ENCODE measurements around the gene MED25. TPM values are rescaled to one million over a fixed set of nuclear protein-coding genes. Genes with fewer than 3 reads are reported as not detected.

MED25 gene
- total RNA-seq, 3 donors from 2014 or later (not counting 1 experiment from before 2014, with no cell fraction given), result 64.2 to 132 (median 69.5) TPM

- no peaks in the 10 kb centered on the region for H3K27me3 Mint-ChIP-seq (ENCODE audit: low read depth in 2 of 2)
- intact Hi-C loops (cut with micrococcal nuclease), result loop anchor here (1.0 to 2.0 kb wide), 2 partner anchors 32 to 84 kb away; partner anchors contain the start of gene MED25
- no peak for TF ChIP-seq CTCF (IDR thresholded peaks at IDR 0.05)
- DNase-seq (peak; percentile 92 to 95), ATAC-seq (peak; percentile 90 to 96 (median 91))
- Histone ChIP-seq H3K4me3 (ENCODE audit: low read length) (peak within 1 kb of the TSS; percentile 77), H3K27ac (ENCODE audit: low read length) (peak within 1 kb of the TSS; percentile 94), H3K9me3 (ENCODE audit: control insufficient read depth, insufficient read depth, low read length) (no peaks in the 10 kb centered on the region), H3K27me3 (ENCODE audit: control insufficient read depth, insufficient read depth, low read length) (no peaks in the 10 kb centered on the region), H3K36me3 (ENCODE audit: control insufficient read depth, insufficient read depth, low read length) (peaks cover 3% of the 10 kb centered on the region), H3K4me1 (ENCODE audit: control insufficient read depth, insufficient read depth, low read length) (peaks cover 31% of the 10 kb centered on the region)
- no peaks in the 10 kb centered on the region for H3K9me3 Mint-ChIP-seq
- H3K27ac Mint-ChIP-seq, result peak within 1 kb of the TSS; percentile 86 to 95
- peaks cover 30 to 33% of the 10 kb centered on the region in 2 donors for H3K4me1 Mint-ChIP-seq
- WGBS (ENCODE audit: insufficient coverage), result 2% methylated on average over 98 of the region's 98 CpGs
- H3K4me3 Mint-ChIP-seq, result peak within 1 kb of the TSS; percentile 93
- H3K36me3 Mint-ChIP-seq, result no peaks in the 10 kb centered on the region
These were observed 32.6 kb downstream of the MED25 start, which contains the start of gene PTOV1 for GRCh38 chr19:49850487-49851342. Gene PTOV1, plus strand, starts transcription at chr19:49851159.

GRCh38 chr19:49851456-49852259, 33.6 kb downstream of the MED25 start:
- Histone ChIP-seq H3K9me3 (ENCODE audit: control insufficient read depth, insufficient read depth, low read length) (no peaks in the 10 kb centered on the region), H3K36me3 (ENCODE audit: control insufficient read depth, insufficient read depth, low read length) (peaks cover 3% of the 10 kb centered on the region), H3K4me1 (ENCODE audit: control insufficient read depth, insufficient read depth, low read length) (peaks cover 31% of the 10 kb centered on the region), H3K4me3 (ENCODE audit: low read length) (peak overlapping the region; percentile 40), H3K27me3 (ENCODE audit: control insufficient read depth, insufficient read depth, low read length) (no peaks in the 10 kb centered on the region), H3K27ac (ENCODE audit: low read length) (no peak overlapping the region)
- Mint-ChIP-seq H3K27me3 (ENCODE audit: low read depth in 2 of 2) (no peaks in the 10 kb centered on the region), H3K9me3 (no peaks in the 10 kb centered on the region), H3K4me1 (peaks cover 30 to 33% of the 10 kb centered on the region in 2 donors), H3K36me3 (no peaks in the 10 kb centered on the region), H3K27ac (peak overlapping the region; percentile 56 to 95), H3K4me3 (peak overlapping the region; percentile 80)
- DNase-seq (peak in 1 of 2 donors; percentile 60), ATAC-seq (no peak)
- TF ChIP-seq CTCF (IDR thresholded peaks at IDR 0.05), result no peak
- WGBS (ENCODE audit: insufficient coverage), result 2% methylated on average over 73 of the region's 78 CpGs
- intact Hi-C loops (cut with micrococcal nuclease), result loop anchor here (2.0 kb wide), 2 partner anchors 15 to 33 kb away; partner anchors contain the start of genes MED25 and PNKP

GRCh38 chr19:49852631-49853126, 34.6 kb downstream of the MED25 start:
- DNase-seq, result no peak
- no peaks in the 10 kb centered on the region for H3K27me3 Mint-ChIP-seq (ENCODE audit: low read depth in 2 of 2)
- H3K36me3 Mint-ChIP-seq, result no peaks in the 10 kb centered on the region
- Histone ChIP-seq H3K4me3 (ENCODE audit: low read length) (no peak overlapping the region), H3K27ac (ENCODE audit: low read length) (no peak overlapping the region), H3K27me3 (ENCODE audit: control insufficient read depth, insufficient read depth, low read length) (no peaks in the 10 kb centered on the region), H3K36me3 (ENCODE audit: control insufficient read depth, insufficient read depth, low read length) (peaks cover 5% of the 10 kb centered on the region), H3K4me1 (ENCODE audit: control insufficient read depth, insufficient read depth, low read length) (peaks cover 31% of the 10 kb centered on the region), H3K9me3 (ENCODE audit: control insufficient read depth, insufficient read depth, low read length) (no peaks in the 10 kb centered on the region)
- no peaks in the 10 kb centered on the region for H3K9me3 Mint-ChIP-seq
- 91% methylated on average over 14 of the region's 14 CpGs for WGBS (ENCODE audit: insufficient coverage)
- H3K4me1 Mint-ChIP-seq, result peaks cover 30 to 33% of the 10 kb centered on the region in 2 donors
- intact Hi-C loops (cut with micrococcal nuclease), result loop anchor here (2.0 kb wide), 1 partner anchor 14 kb away; the partner anchor contains the start of gene PNKP
- no peak for ATAC-seq
- peak overlapping the region; percentile 56 to 95 for H3K27ac Mint-ChIP-seq
- H3K4me3 Mint-ChIP-seq, result peak overlapping the region; percentile 80
- TF ChIP-seq CTCF (IDR thresholded peaks at IDR 0.05), result no peak

All from natural killer cell (primary cell).